GM21515 (cell line): Measurements from ENCODE around the gene DAB2IP.
"Not testable (repeated sequence)": the region's sequence is repeated elsewhere in the genome, so short reads cannot be mapped to it uniquely, and the experiment has no call there.

ENCODE experiments used
- ATAC-seq: cut with Tn5 transposase; IDR thresholded peaks from one replicate; pipeline ENCODE4 v1.9.1; 2021; ENCODE audit not compliant: unreplicated experiment

Gene DAB2IP

GRCh38 chr9:121651295-121652020 lies at the start of gene DAB2IP:
Gene DAB2IP (plus strand): TSS chr9:121651634. CDS start chr9:121651776, 142 bp downstream.
- ATAC-seq = no peak

GRCh38 chr9:121603028-121603427 lies 48.4 kb upstream of the DAB2IP start:
- ATAC-seq = no peak

DNA sequence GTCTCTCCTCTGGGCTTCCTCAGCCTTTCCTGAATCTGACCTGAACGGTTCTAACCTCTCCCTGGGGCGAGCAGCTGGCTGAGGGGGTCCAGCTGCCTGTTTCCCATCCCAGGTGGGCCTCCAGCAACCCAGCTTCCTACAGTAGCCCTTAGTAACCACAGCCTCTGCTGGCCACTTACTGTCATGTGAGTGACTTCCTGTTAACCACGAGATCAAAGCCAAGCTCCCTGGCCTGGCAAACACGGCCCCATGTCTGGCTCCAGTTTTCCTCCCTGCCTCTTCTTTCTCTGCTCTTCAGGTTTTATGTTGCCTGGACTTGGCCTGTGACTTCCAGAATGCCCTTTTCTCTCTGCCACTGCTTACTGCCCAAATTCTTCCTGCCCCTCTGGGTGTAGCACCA lies 47.2 kb upstream of the DAB2IP start:
- ATAC-seq = no peak

DNA sequence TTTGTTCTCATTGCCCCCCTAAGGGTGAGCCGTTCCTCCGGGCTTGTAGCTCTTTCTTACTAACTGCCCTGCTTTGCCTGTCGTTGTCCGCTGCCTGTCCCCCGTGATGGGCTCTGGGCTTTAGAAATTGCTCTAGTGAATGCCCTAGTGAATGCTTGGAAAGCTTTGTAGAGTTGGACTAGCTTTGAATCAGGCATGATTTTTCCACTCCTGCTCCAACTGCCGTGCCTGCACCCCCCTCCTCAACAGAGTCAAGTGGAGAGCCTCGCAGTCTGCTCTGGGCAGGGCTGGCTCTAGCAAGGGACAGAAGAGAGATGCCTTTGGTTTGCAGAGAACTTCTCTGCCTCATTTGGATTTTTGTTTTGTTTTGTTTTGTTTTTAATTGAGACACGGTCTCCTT lies 46.8 kb upstream of the DAB2IP start:
- ATAC-seq = no peak

GRCh38 chr9:121607434-121608167 lies 43.8 kb upstream of the DAB2IP start:
- ATAC-seq = no peak

- no peak for ATAC-seq
Observed at GRCh38 chr9:121608168-121608853, 43.1 kb upstream of the DAB2IP start.

DNA sequence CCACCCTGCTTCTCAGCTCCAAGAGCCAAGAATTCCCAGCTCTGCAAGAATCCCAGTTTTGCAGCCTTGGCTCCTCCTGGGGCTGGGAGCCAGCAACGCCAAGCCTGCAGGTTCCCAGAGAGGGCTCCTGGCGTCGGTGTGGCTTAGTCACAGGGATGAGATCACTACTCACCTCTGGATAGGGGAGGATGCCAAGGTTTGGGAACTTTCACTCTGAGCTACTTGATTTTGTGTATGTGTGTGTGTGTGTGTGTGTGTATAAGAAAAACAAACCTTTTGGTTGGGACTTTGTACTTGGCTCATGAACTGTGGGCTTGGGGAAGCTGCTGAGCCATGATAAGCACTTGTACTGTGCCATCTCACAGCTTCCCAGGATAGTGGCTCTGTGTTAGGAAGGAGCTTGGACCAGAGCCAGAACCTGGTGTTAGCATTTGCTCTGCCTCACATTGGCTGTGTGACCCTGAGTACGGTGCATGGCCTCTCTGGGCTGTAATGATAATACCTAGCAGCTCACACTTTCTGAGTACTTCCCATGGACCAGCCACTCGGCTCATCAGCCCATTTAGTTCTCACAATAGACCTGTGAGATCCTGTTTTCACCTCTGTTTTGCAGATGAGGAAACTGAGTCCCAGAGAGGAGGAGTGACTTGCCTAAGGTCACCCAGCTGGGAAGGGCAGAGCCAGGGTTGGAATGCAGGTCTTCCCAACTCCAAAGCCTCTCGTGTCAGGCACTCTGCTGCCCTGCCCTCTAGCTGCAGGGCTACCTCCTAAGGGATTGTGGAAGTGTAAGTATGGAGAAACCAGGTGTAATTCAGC lies 41.4 kb upstream of the DAB2IP start:
- no peak for ATAC-seq

- no peak for ATAC-seq
Observed at GRCh38 chr9:121610638-121610953, 40.8 kb upstream of the DAB2IP start.

DNA sequence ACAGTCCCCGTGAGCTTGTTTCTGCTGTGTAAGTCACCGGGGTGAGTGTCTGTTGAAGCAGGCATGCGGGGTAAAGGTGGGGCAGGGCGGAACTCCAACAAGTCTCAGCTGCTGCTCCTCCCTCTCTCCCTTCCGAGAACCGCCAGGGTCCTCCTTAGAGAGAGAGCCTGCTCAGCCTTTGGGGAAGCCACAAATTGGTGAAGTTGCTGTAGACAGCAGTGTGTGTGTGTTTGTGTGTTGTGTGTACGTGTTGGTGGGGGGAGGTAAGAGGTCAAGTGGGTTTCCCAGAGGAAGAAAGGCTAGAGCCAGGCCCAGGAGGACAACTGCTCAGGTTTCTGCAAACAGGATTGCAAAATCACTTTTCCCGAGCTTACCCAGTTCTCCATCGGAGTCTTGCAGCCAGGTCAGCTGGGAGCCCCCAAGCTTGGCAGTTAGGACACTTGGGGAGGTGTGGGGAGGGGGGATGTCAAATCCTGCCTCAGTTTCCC lies 38.9 kb upstream of the DAB2IP start:
- ATAC-seq = no peak

- no peak for ATAC-seq
Observed at GRCh38 chr9:121613009-121613752, 38.3 kb upstream of the DAB2IP start.

DNA sequence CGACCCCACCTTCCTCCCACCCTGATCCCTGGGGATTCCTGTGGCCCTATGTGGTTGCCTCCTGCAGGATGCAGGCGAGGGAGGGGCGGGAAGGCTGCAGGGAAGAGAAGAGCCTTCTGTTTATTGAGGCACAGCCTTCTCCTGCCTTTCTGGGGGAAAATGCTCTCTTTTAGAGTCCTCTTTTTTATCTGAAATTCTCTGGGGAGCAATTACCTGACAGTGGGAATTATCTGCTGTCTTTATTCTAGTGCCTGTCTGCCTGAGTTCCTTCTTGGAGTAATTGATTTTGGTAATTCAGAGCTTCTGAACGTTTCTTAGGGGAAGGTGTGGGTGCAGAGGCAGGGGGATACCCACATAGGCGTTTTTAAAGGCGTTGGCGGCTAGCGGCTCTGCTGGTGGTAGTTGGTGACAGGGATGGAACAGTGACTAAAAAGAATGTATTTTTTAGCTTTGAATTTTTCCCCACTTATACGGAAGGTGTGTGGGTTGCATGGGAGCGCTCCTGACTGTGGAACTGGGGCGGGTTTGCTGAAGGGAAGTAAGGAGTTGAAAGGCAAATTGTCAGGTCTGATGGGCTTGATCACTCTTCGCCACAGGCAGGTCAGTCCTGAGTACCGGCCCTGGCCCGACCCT lies 35.2 kb upstream of the DAB2IP start:
- no peak for ATAC-seq

- ATAC-seq = no peak
Observed at GRCh38 chr9:121618504-121618903, 32.9 kb upstream of the DAB2IP start.

DNA sequence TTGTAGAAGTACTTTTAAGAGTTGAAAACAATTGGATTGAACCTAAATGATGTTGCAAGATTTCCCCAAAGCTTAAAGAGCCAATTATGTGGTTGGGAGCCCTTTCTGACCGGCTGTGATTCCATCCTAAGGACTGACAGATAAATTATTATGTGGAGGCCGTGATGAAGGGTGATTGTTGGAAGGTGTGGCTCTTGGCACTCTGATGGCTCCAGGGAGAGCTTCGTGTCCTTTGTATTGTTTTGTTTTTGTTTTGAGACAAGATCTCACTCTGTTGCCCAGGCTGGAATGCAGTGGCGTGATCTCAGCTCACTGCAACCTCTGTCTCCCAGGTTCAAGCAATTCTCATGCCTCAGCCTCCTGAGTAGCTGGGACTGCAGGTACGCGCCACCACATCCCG lies 32.5 kb upstream of the DAB2IP start:
- not testable (repeated sequence) for ATAC-seq

DNA sequence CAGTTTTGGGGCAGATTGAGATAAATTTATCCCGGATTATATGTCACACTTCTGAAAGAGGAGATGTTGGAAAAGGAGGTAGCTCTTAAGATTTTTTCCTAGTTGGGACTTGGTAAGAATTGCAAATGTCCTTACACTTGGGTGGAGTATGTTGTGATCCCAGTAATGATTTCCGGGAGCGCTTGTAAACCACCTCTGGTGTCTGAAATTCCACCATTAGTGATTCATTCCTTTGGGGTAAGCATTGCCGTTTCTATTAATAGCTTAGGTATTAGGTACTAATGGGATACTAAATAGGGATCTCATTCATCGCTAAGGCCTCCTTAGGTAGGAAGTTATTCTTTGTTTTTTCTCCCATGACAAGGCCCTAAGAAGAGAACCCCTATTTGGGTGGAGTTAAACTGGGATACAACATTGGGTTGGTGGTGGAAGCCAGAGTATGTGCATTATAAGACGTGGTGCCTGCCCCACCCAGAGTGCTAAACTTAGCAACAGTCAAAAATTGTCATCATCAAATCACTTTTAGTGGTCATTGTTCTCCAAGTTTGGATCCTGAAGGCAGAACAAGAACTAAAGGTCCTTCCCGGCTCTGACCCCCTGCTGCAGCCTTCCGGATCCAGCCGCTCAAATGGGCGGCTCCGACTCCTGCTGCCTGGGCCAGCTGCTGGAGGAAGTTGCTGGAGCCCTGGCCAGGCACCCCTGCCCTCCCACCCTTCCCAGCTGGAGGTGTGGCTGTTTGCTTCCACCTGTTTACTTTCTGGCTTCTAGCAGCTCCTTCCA lies 31.7 kb upstream of the DAB2IP start:
- no peak for ATAC-seq

- no peak for ATAC-seq
Observed at GRCh38 chr9:121620325-121620673, 31.1 kb upstream of the DAB2IP start.

GRCh38 chr9:121620777-121621449 lies 30.5 kb upstream of the DAB2IP start:
- no peak for ATAC-seq

DNA sequence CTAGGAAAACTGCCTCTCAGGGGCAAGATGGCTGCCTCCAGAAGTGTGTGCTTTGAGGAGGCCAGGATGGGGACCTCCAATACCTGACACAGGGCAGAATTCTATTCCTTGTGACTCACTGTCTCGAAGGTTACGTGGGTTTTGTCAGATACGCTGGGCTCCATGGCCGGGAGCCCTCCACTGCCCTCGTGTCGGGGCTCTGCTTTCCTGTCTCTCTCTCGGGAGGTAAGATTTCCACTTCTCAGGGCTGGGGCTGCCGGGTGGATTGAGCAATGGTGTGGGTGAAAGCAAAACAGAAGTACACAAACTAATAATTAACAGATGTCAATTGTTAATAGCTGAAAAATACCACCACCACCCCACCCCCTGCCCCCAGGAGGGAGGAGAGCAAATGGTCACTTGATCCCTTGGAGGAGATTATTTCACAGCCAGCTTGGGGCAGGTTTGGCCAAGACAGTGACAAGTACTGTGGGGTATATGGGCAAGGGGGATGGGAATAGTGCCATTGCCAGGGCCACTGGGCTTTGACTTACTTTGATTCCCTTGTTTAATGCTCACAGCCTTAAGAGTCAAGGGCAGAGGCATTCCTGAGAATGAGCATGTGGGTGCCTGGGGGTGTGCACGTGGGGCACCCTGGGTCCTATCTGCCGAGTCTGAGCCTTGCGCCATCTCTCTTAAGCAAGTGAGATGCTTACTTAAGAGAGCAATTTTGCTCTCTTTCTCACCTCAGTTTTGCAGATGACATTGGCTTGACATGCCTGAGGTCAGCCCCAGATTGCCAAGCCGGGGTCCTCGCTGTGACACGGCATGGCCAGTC lies 28.8 kb upstream of the DAB2IP start:
- ATAC-seq = no peak

DNA sequence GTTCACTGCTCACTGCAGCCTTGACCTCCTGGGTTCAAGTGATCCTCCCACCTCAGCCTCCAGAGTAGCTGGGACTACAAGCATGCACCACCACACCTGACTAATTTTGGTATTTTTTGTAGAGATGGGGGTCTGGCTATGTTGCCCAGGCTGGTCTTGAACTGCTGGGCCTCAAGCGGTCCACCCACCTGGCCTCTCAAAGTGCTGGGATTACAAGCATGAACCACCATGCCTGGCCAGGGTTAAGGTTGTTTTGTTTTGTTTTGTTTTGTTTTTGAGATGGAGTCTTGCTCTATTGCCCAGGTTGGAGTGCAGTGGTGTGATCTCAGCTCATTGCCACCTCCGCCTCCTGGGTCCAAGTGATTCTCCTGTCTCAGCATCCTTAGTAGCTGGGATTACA lies 28.0 kb upstream of the DAB2IP start:
- ATAC-seq = not testable (repeated sequence)
